Measurements from ENCODE around the gene PLA2G15. TPM values are rescaled to one million over a fixed set of nuclear protein-coding genes. Genes with fewer than 3 reads are reported as not detected.

Gene PLA2G15
- total RNA-seq, 1 experiment from 2014 or later = 16.9 TPM

- H3K4me1 Mint-ChIP-seq (ENCODE audit: low read depth, unreplicated experiment) = peaks cover 1% of the 10 kb centered on the region
- DNase-seq = no peak
- TF ChIP-seq, protein P1, sequence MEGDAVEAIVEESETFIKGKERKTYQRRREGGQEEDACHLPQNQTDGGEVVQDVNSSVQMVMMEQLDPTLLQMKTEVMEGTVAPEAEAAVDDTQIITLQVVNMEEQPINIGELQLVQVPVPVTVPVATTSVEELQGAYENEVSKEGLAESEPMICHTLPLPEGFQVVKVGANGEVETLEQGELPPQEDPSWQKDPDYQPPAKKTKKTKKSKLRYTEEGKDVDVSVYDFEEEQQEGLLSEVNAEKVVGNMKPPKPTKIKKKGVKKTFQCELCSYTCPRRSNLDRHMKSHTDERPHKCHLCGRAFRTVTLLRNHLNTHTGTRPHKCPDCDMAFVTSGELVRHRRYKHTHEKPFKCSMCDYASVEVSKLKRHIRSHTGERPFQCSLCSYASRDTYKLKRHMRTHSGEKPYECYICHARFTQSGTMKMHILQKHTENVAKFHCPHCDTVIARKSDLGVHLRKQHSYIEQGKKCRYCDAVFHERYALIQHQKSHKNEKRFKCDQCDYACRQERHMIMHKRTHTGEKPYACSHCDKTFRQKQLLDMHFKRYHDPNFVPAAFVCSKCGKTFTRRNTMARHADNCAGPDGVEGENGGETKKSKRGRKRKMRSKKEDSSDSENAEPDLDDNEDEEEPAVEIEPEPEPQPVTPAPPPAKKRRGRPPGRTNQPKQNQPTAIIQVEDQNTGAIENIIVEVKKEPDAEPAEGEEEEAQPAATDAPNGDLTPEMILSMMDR (IDR thresholded peaks at IDR 0.05; ENCODE audit: unreplicated experiment) = no peak
- H3K36me3 Mint-ChIP-seq (ENCODE audit: insufficient read depth, unreplicated experiment) = peaks cover 19% of the 10 kb centered on the region
- no peak overlapping the region for H3K27ac Mint-ChIP-seq (ENCODE audit: unreplicated experiment)
- H3K4me3 Mint-ChIP-seq (ENCODE audit: low read depth, unreplicated experiment) = no peak overlapping the region
- intact Hi-C loops (cut with micrococcal nuclease; ENCODE audit: unreplicated experiment) = no loop called here
- H3K9me3 Mint-ChIP-seq (ENCODE audit: low read depth, unreplicated experiment) = no peaks in the 10 kb centered on the region
- H3K27me3 Mint-ChIP-seq (ENCODE audit: unreplicated experiment) = no peaks in the 10 kb centered on the region
- CTCF ChIA-PET = no interaction called here
- no TSS peak for BruUV-seq (replicated peaks)
Observed at GRCh38 chr16:68252383-68252782, 7.2 kb downstream of the PLA2G15 start.

DNA sequence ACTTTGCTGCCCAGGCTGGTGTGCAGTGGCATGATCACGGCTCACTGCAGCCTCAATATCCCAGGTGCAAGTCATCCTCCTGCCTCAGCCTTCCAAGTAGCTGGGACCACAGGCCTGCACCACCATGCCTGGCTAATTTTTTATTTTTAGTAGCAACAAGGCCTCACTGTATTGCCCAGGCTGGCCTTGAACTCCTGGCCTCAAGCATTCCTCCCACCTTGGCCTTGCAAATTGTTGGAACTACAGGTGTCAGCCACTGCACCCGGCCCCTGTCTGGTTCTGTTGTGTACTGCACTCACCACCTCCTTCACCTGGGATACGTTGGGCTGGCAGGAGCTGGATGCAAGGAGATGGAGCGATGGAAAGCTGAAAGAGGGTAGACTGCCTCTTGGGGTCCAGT, 8.5 kb downstream of the PLA2G15 start:
- no peak overlapping the region for H3K27ac Mint-ChIP-seq (ENCODE audit: unreplicated experiment)
- intact Hi-C loops (cut with micrococcal nuclease; ENCODE audit: unreplicated experiment) = no loop called here
- CTCF ChIA-PET = no interaction called here
- H3K9me3 Mint-ChIP-seq (ENCODE audit: low read depth, unreplicated experiment) = no peaks in the 10 kb centered on the region
- BruUV-seq (replicated peaks) = no TSS peak
- DNase-seq = no peak
- H3K4me1 Mint-ChIP-seq (ENCODE audit: low read depth, unreplicated experiment) = peaks cover 14% of the 10 kb centered on the region
- H3K4me3 Mint-ChIP-seq (ENCODE audit: low read depth, unreplicated experiment) = no peak overlapping the region
- H3K36me3 Mint-ChIP-seq (ENCODE audit: insufficient read depth, unreplicated experiment) = peaks cover 19% of the 10 kb centered on the region
- no peaks in the 10 kb centered on the region for H3K27me3 Mint-ChIP-seq (ENCODE audit: unreplicated experiment)
- TF ChIP-seq, protein P1 (IDR thresholded peaks at IDR 0.05; ENCODE audit: unreplicated experiment) = no peak

DNA sequence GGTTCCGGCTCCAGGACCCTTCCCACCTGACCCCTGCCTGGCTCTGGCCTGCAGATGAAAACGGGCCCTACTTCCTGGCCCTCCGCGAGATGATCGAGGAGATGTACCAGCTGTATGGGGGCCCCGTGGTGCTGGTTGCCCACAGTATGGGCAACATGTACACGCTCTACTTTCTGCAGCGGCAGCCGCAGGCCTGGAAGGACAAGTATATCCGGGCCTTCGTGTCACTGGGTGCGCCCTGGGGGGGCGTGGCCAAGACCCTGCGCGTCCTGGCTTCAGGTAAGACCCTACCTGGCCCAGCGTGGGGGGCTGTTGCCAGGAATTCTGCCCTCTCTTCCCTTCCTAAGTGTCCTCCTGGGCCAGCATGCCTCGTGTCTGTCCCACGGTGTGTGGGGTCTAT, 10.5 kb downstream of the PLA2G15 start:
- CTCF ChIA-PET = no interaction called here
- intact Hi-C loops (cut with micrococcal nuclease; ENCODE audit: unreplicated experiment) = no loop called here
- H3K36me3 Mint-ChIP-seq (ENCODE audit: insufficient read depth, unreplicated experiment) = peaks cover 8% of the 10 kb centered on the region

GRCh38 chr16:68257251-68257905, 12.2 kb downstream of the PLA2G15 start:
- Mint-ChIP-seq H3K36me3 (ENCODE audit: insufficient read depth, unreplicated experiment) (no peaks in the 10 kb centered on the region), H3K4me1 (ENCODE audit: low read depth, unreplicated experiment) (peaks cover 14% of the 10 kb centered on the region), H3K9me3 (ENCODE audit: low read depth, unreplicated experiment) (no peaks in the 10 kb centered on the region), H3K4me3 (ENCODE audit: low read depth, unreplicated experiment) (no peak overlapping the region), H3K27me3 (ENCODE audit: unreplicated experiment) (no peaks in the 10 kb centered on the region), H3K27ac (ENCODE audit: unreplicated experiment) (no peak overlapping the region)
- CTCF ChIA-PET = interaction anchor here (0.6 to 1.3 kb wide), 3 partner anchors 12 to 363 kb away, joined by 3 to 5 read pairs (median 4); partner anchors contain the start of genes PLA2G15, PRMT7 and SLC7A6OS
- intact Hi-C loops (cut with micrococcal nuclease; ENCODE audit: unreplicated experiment) = no loop called here
- TF ChIP-seq, protein P1 (IDR thresholded peaks at IDR 0.05; ENCODE audit: unreplicated experiment) = no peak
- no peak for DNase-seq
- BruUV-seq (replicated peaks) = no TSS peak

More for the DNA sequence above, 10.5 kb downstream of the PLA2G15 start:
- DNase-seq = no peak
- peaks cover 14% of the 10 kb centered on the region for H3K4me1 Mint-ChIP-seq (ENCODE audit: low read depth, unreplicated experiment)
- no peaks in the 10 kb centered on the region for H3K9me3 Mint-ChIP-seq (ENCODE audit: low read depth, unreplicated experiment)
- H3K4me3 Mint-ChIP-seq (ENCODE audit: low read depth, unreplicated experiment) = no peak overlapping the region
- H3K27ac Mint-ChIP-seq (ENCODE audit: unreplicated experiment) = no peak overlapping the region
- BruUV-seq (replicated peaks) = no TSS peak
- TF ChIP-seq, protein P1 (IDR thresholded peaks at IDR 0.05; ENCODE audit: unreplicated experiment) = no peak
- no peaks in the 10 kb centered on the region for H3K27me3 Mint-ChIP-seq (ENCODE audit: unreplicated experiment)
